Trophoblast cell (in vitro differentiated cells and primary cell): ENCODE data around the gene ICE2.
A peak's percentile ranks its signal among the peaks of the same experiment; 100 is the strongest.

ENCODE experiments used
- DNase-seq, 2 donors: peaks; one replicate each; pipeline ENCODE4 v3.0.0-alpha.2; 2016
- H2AFZ ChIP-seq: 2 replicates; pipeline ENCODE4 v1.6.1; 2013; ENCODE audit warnings: low read length, moderate library complexity, mild to moderate bottlenecking; ENCODE audit not compliant: insufficient read depth, poor library complexity
- H2AK5ac ChIP-seq: 2 replicates; pipeline ENCODE4 v1.6.1; 2013; ENCODE audit warnings: mild to moderate bottlenecking, low read length
- H2BK120ac ChIP-seq: 2 replicates; pipeline ENCODE4 v1.6.1; 2013; ENCODE audit warnings: low read length, mild to moderate bottlenecking, moderate library complexity; ENCODE audit not compliant: insufficient read depth, poor library complexity
- H2BK12ac ChIP-seq: 2 replicates; pipeline ENCODE4 v1.6.1; 2013; ENCODE audit warnings: mild to moderate bottlenecking, low read length, moderate library complexity
- H2BK5ac ChIP-seq: 2 replicates; pipeline ENCODE4 v1.6.1; 2013; ENCODE audit warnings: low read length, low read depth, moderate library complexity, mild to moderate bottlenecking; ENCODE audit not compliant: poor library complexity
- H3K14ac ChIP-seq: 2 replicates; pipeline ENCODE4 v1.6.1; 2013; ENCODE audit warnings: mild to moderate bottlenecking, low read length
- H3K18ac ChIP-seq: 2 replicates; pipeline ENCODE4 v1.6.1; 2013; ENCODE audit warnings: mild to moderate bottlenecking, low read length
- H3K23ac ChIP-seq: 2 replicates; pipeline ENCODE4 v1.6.1; 2013; ENCODE audit warnings: low read length
- H3K27ac ChIP-seq: 2 replicates; pipeline ENCODE4 v1.5.1; 2013; ENCODE audit warnings: low read depth, mild to moderate bottlenecking, inconsistent platforms, low read length, moderate library complexity
- H3K27me3 ChIP-seq: 2 replicates; pipeline ENCODE4 v1.6.1; 2013; ENCODE audit warnings: inconsistent platforms, mild to moderate bottlenecking, low read length, moderate library complexity; ENCODE audit not compliant: insufficient read depth
- H3K36me3 ChIP-seq, 2 experiments: 1 replicate in 1 of 2; 2 replicates in 1 of 2; pipeline ENCODE4 v1.6.1; 2013; ENCODE audit warnings: low read length in 2 of 2, mild to moderate bottlenecking in 2 of 2, moderate library complexity in 1 of 2; ENCODE audit not compliant: insufficient read depth in 2 of 2, control insufficient read depth in 1 of 2
- H3K4ac ChIP-seq: 2 replicates; pipeline ENCODE4 v1.6.1; 2013; ENCODE audit warnings: low read depth, mild to moderate bottlenecking, low read length, moderate library complexity
- H3K4me1 ChIP-seq, 2 experiments: 1 replicate in 1 of 2; 2 replicates in 1 of 2; pipeline ENCODE4 v1.6.1; 2013; ENCODE audit warnings: low read length in 2 of 2, mild to moderate bottlenecking in 2 of 2, moderate library complexity in 1 of 2; ENCODE audit not compliant: insufficient read depth in 2 of 2, control insufficient read depth in 1 of 2
- H3K4me2 ChIP-seq: 2 replicates; pipeline ENCODE4 v1.6.1; 2013; ENCODE audit warnings: inconsistent platforms, mild to moderate bottlenecking, low read length, moderate library complexity
- H3K4me3 ChIP-seq: 2 replicates; pipeline ENCODE4 v1.5.1; 2013; ENCODE audit warnings: mild to moderate bottlenecking, low read depth, low read length, inconsistent platforms
- H3K79me1 ChIP-seq: one replicate; pipeline ENCODE4 v1.6.1; 2013; ENCODE audit warnings: low read length
- H3K79me2 ChIP-seq: 2 replicates; pipeline ENCODE4 v1.6.1; 2013; ENCODE audit warnings: low read length, mild to moderate bottlenecking; ENCODE audit not compliant: control insufficient read depth, insufficient read depth, poor library complexity
- H3K9ac ChIP-seq: 2 replicates; pipeline ENCODE4 v1.6.1; 2013; ENCODE audit warnings: mild to moderate bottlenecking, low read length
- H3K9me3 ChIP-seq: 2 replicates; pipeline ENCODE4 v1.6.1; 2013; ENCODE audit warnings: low read depth, mild to moderate bottlenecking, control low read depth, inconsistent platforms, low read length; ENCODE audit not compliant: insufficient read depth
- H4K12ac ChIP-seq: 2 replicates; pipeline ENCODE4 v1.6.1; 2013; ENCODE audit warnings: low read depth, mild to moderate bottlenecking, low read length, moderate library complexity
- H4K8ac ChIP-seq: 2 replicates; pipeline ENCODE4 v1.6.1; 2013; ENCODE audit warnings: low read depth, mild to moderate bottlenecking, low read length, moderate library complexity
- H4K91ac ChIP-seq: one replicate; pipeline ENCODE4 v1.6.1; 2013; ENCODE audit warnings: low read depth, mild to moderate bottlenecking, low read length, moderate library complexity
- WGBS: extraction: QIAGEN DNeasy Blood & Tissue Kit; methylation state at CpG from one replicate; pipeline ENCODE4 v1.1.7; 2013; ENCODE audit warnings: missing lambda C conversion rate; ENCODE audit not compliant: insufficient read length, insufficient coverage; ENCODE audit errors: extremely low coverage; 5-methylcytosine and 5-hydroxymethylcytosine counted together

ICE2 gene

GRCh38 chr15:60389261-60390077 is 89.5 kb downstream of the ICE2 start:
- Histone ChIP-seq H3K4ac (peak overlapping the region; percentile 98), H4K8ac (no peak overlapping the region), H3K23ac (no peak overlapping the region), H2BK12ac (no peak overlapping the region), H3K36me3 (peaks cover 5 to 35% of the 10 kb centered on the region in 2 experiments), H3K14ac (no peak overlapping the region), H3K27me3 (no peaks in the 10 kb centered on the region), H3K4me2 (no peak overlapping the region), H3K9me3 (no peaks in the 10 kb centered on the region), H3K9ac (no peak overlapping the region), H2BK120ac (no peak overlapping the region), H4K12ac (no peak overlapping the region), H3K4me3 (no peak overlapping the region), H4K91ac (no peak overlapping the region), H3K18ac (no peak overlapping the region), H3K27ac (no peak overlapping the region), H2AFZ (no peak overlapping the region), H3K79me2 (peaks cover 36% of the 10 kb centered on the region), H3K4me1 (peaks cover 21 to 34% of the 10 kb centered on the region in 2 experiments), H2BK5ac (no peak overlapping the region), H2AK5ac (no peak overlapping the region), H3K79me1 (peaks cover 9% of the 10 kb centered on the region)
- WGBS: no CpG with 5 or more reads among the region's 8 CpGs
- DNase-seq: no peak

- no CpG with 5 or more reads among the region's 1 CpG for WGBS
- Histone ChIP-seq H4K91ac (no peak overlapping the region), H3K79me1 (no peaks in the 10 kb centered on the region), H3K18ac (no peak overlapping the region), H3K36me3 (peaks cover 11 to 32% of the 10 kb centered on the region in 2 experiments), H2BK120ac (no peak overlapping the region), H3K14ac (no peak overlapping the region), H3K4me1 (peaks cover 9 to 21% of the 10 kb centered on the region in 2 experiments), H3K4me3 (no peak overlapping the region), H3K79me2 (peaks cover 28% of the 10 kb centered on the region), H3K23ac (no peak overlapping the region), H3K9ac (no peak overlapping the region), H3K27ac (no peak overlapping the region), H3K4me2 (no peak overlapping the region), H2AFZ (no peak overlapping the region), H2BK12ac (no peak overlapping the region), H3K27me3 (no peaks in the 10 kb centered on the region), H3K4ac (peak overlapping the region; percentile 87), H4K8ac (no peak overlapping the region), H4K12ac (no peak overlapping the region), H2BK5ac (no peak overlapping the region), H2AK5ac (no peak overlapping the region), H3K9me3 (no peaks in the 10 kb centered on the region)
- no peak for DNase-seq
Observed at GRCh38 chr15:60387321-60387720, 91.6 kb downstream of the ICE2 start.

GRCh38 chr15:60386615-60387014 is 92.3 kb downstream of the ICE2 start:
- DNase-seq: no peak
- peaks cover 12 to 22% of the 10 kb centered on the region in 2 experiments for H3K4me1 ChIP-seq
- H2AK5ac ChIP-seq: no peak overlapping the region
- H3K4me2 ChIP-seq: no peak overlapping the region
- no peak overlapping the region for H2BK120ac ChIP-seq
- H3K79me1 ChIP-seq: no peaks in the 10 kb centered on the region
- no peak overlapping the region for H3K27ac ChIP-seq
- H3K18ac ChIP-seq: no peak overlapping the region
- no peak overlapping the region for H2BK5ac ChIP-seq
- H3K9ac ChIP-seq: no peak overlapping the region
- no peak overlapping the region for H3K14ac ChIP-seq
- H3K79me2 ChIP-seq: peaks cover 26% of the 10 kb centered on the region
- no peak overlapping the region for H3K4ac ChIP-seq
- H4K12ac ChIP-seq: no peak overlapping the region
- H3K9me3 ChIP-seq: no peaks in the 10 kb centered on the region
- no peak overlapping the region for H3K23ac ChIP-seq
- H2AFZ ChIP-seq: no peak overlapping the region
- H4K91ac ChIP-seq: no peak overlapping the region
- peaks cover 11 to 37% of the 10 kb centered on the region in 2 experiments for H3K36me3 ChIP-seq
- WGBS: no CpG with 5 or more reads among the region's 4 CpGs
- H2BK12ac ChIP-seq: no peak overlapping the region
- H3K4me3 ChIP-seq: no peak overlapping the region
- no peaks in the 10 kb centered on the region for H3K27me3 ChIP-seq
- no peak overlapping the region for H4K8ac ChIP-seq

DNA sequence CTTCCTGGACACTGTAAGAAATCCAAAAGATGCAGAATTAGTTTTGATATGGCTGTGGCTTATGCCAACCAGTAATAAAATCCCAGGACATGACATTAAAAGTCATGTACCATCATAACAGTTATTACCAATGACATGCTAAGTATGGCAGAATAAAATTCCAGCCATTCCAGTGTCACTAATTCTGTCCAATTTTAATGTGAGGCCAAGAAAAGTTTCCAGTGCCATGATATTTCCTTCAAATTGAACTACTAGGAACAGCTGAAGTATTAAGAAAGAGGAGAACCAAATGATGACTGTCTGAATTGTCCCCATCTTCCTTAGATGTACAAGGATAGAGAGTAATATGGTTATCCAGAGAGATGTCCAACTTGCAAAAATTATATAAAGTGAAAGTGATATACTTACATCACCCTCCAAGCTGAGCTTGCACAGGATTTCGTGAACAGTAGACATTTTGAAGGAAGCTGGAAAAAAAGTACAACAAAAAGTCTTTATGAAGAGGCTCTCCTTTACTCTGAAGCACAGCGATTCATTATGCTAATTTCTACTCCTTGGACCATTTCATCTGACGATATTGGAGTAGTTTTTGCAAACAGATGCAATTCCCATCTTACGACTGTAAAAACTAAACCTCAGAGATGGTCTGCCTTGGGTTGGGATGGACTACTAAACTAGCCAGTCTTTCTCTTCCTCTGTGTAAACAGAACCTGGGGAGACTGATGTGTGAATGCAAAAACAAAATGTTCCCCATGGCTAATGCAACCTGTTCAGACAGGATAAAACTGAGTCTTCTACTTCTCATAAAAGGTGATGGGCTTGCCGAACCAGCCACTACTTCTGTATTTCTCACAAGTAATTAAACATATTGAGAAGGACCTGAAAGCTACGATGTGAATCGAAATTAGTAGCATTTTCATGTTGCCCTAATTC is 93.1 kb downstream of the ICE2 start:
- Histone ChIP-seq H3K4me2 (no peak overlapping the region), H3K23ac (no peak overlapping the region)
- whole genome bisulfite sequencing: no CpG with 5 or more reads among the region's 7 CpGs

More for the DNA sequence above, 93.1 kb downstream of the ICE2 start:
- H3K9me3 ChIP-seq: no peaks in the 10 kb centered on the region
- H3K27me3 ChIP-seq: no peaks in the 10 kb centered on the region
- H3K18ac ChIP-seq: no peak overlapping the region
- peak overlapping the region; percentile 19 for H3K4ac ChIP-seq
- DNase-seq: no peak
- H3K9ac ChIP-seq: no peak overlapping the region
- H2BK12ac ChIP-seq: no peak overlapping the region
- H3K4me3 ChIP-seq: no peak overlapping the region
- peaks cover 13 to 38% of the 10 kb centered on the region in 2 experiments for H3K36me3 ChIP-seq
- no peak overlapping the region for H2AFZ ChIP-seq
- no peak overlapping the region for H2BK120ac ChIP-seq
- no peak overlapping the region for H3K14ac ChIP-seq
- no peak overlapping the region for H2BK5ac ChIP-seq
- H4K91ac ChIP-seq: no peak overlapping the region
- no peak overlapping the region for H4K8ac ChIP-seq
- no peaks in the 10 kb centered on the region for H3K79me1 ChIP-seq
- H3K4me1 ChIP-seq: peaks cover 12 to 18% of the 10 kb centered on the region in 2 experiments
- H2AK5ac ChIP-seq: no peak overlapping the region
- H3K27ac ChIP-seq: no peak overlapping the region
- no peak overlapping the region for H4K12ac ChIP-seq
- peaks cover 21% of the 10 kb centered on the region for H3K79me2 ChIP-seq
